GM23338 (cell line): Measurements from ENCODE around the gene CPD. TPM values are rescaled to one million over a fixed set of nuclear protein-coding genes. Genes with fewer than 3 reads are reported as not detected.

ENCODE experiments used
- ATAC-seq: fragments of 200-7000 bp; cut with Tn5 transposase; 3 replicates; pipeline ENCODE4 v1.9.1; 2020
- DNase-seq: peaks from one replicate; pipeline ENCODE4 v3.0.0-alpha.2; 2015; ENCODE audit warnings: low spot score
- H2AFZ ChIP-seq: fragments of 200-600 bp; sonication (generic); 2 replicates; pipeline ENCODE4 v1.8.0; 2016; ENCODE audit warnings: antibody characterized with exemption, mild to moderate bottlenecking, moderate library complexity
- H3F3A ChIP-seq: fragments of 200-600 bp; sonication (generic); replicated peaks from 2 replicates; pipeline ENCODE4 v1.8.0; 2017; ENCODE audit warnings: antibody characterized with exemption, mixed run types, low read depth
- H3K27ac ChIP-seq: fragments of 200-600 bp; sonication (generic); 2 replicates; pipeline ENCODE4 v1.6.1; 2016; ENCODE audit warnings: low read depth
- H3K27me3 ChIP-seq: fragments of 200-600 bp; sonication (generic); 2 replicates; pipeline ENCODE4 v1.8.0; 2016; ENCODE audit warnings: mild to moderate bottlenecking, mixed run types, moderate library complexity; ENCODE audit not compliant: insufficient read depth
- H3K36me3 ChIP-seq: fragments of 200-600 bp; sonication (generic); 2 replicates; pipeline ENCODE4 v1.8.0; 2016; ENCODE audit warnings: mild to moderate bottlenecking; ENCODE audit not compliant: insufficient read depth
- H3K4me1 ChIP-seq: fragments of 200-600 bp; sonication (generic); 2 replicates; pipeline ENCODE4 v1.8.0; 2016; ENCODE audit warnings: mild to moderate bottlenecking, moderate library complexity; ENCODE audit not compliant: insufficient read depth
- H3K4me2 ChIP-seq: fragments of 200-600 bp; sonication (generic); 2 replicates; pipeline ENCODE4 v1.7.1; 2017; ENCODE audit warnings: mixed run types
- H3K4me3 ChIP-seq: fragments of 200-600 bp; sonication (generic); 2 replicates; pipeline ENCODE4 v1.6.1; 2016; ENCODE audit warnings: mixed run types
- H3K79me2 ChIP-seq: fragments of 200-600 bp; sonication (generic); replicated peaks from 2 replicates; pipeline ENCODE4 v1.8.0; 2017; ENCODE audit warnings: mild to moderate bottlenecking; ENCODE audit not compliant: insufficient read depth
- H3K9me2 ChIP-seq: fragments of 200-600 bp; sonication (generic); 2 replicates; pipeline ENCODE4 v1.8.0; 2017; ENCODE audit not compliant: insufficient read depth
- H4K20me1 ChIP-seq: fragments of 200-600 bp; sonication (generic); replicated peaks from 2 replicates; pipeline ENCODE4 v1.8.0; 2017; ENCODE audit warnings: mild to moderate bottlenecking; ENCODE audit not compliant: insufficient read depth
- H3K27ac Mint-ChIP-seq: 2 replicates; pipeline ENCODE4 v1.8.0; 2020; ENCODE audit warnings: inconsistent platforms, mild to moderate bottlenecking, moderate library complexity, mixed read lengths
- H3K27me3 Mint-ChIP-seq: 3 replicates; pipeline ENCODE4 v1.8.0; 2022; ENCODE audit warnings: low read depth, mild to moderate bottlenecking, moderate library complexity, mixed read lengths, inconsistent platforms; ENCODE audit not compliant: insufficient read depth, poor library complexity
- H3K36me3 Mint-ChIP-seq: 3 replicates; pipeline ENCODE4 v1.8.0; 2021; ENCODE audit warnings: low read depth, mild to moderate bottlenecking, inconsistent platforms, moderate library complexity, mixed read lengths
- H3K4me1 Mint-ChIP-seq: 3 replicates; pipeline ENCODE4 v1.8.0; 2020; ENCODE audit warnings: mild to moderate bottlenecking, inconsistent platforms, mixed read lengths
- H3K4me3 Mint-ChIP-seq: 3 replicates; pipeline ENCODE4 v1.8.0; 2021; ENCODE audit warnings: moderate library complexity, mild to moderate bottlenecking, inconsistent platforms, mixed read lengths
- H3K9me3 Mint-ChIP-seq: 3 replicates; pipeline ENCODE4 v1.8.0; 2020; ENCODE audit warnings: moderate library complexity, mild to moderate bottlenecking, inconsistent platforms, mixed read lengths
- CREB1 ChIP-seq: fragments of 250-450 bp; sonication (Bioruptor Pico); IDR thresholded peaks from 2 replicates; pipeline ENCODE4 v1.5.0; 2020; ENCODE audit warnings: low read depth, mild to moderate bottlenecking, moderate library complexity
- CTCF ChIP-seq, 2 experiments: fragments of 200-600 bp in 1 of 2; sonication (generic) in 1 of 2; conservative IDR thresholded peaks; 2 replicates each; pipeline versions ENCODE4 v1.5.1 to v1.6.1; 2016 to 2017; ENCODE audit warnings: antibody characterized with exemption in 2 of 2, low read depth in 2 of 2, mild to moderate bottlenecking in 2 of 2, moderate library complexity in 1 of 2
- ETS1 ChIP-seq: IDR thresholded peaks from 2 replicates; pipeline ENCODE4 v1.6.1; 2016; ENCODE audit warnings: antibody characterized with exemption
- EZH2 ChIP-seq: fragments of 200-600 bp; sonication (generic); IDR thresholded peaks from one replicate; pipeline ENCODE4 v1.8.0; 2017; ENCODE audit warnings: antibody characterized with exemption, mild to moderate bottlenecking, low read depth; ENCODE audit not compliant: unreplicated experiment
- EZH2phosphoT487 ChIP-seq: fragments of 200-600 bp; sonication (generic); IDR thresholded peaks from one replicate; pipeline ENCODE4 v1.8.1; 2018; ENCODE audit warnings: antibody characterized with exemption; ENCODE audit not compliant: unreplicated experiment
- JUNB ChIP-seq: IDR thresholded peaks from one replicate; pipeline ENCODE4 v1.6.1; 2016; ENCODE audit warnings: antibody characterized with exemption; ENCODE audit not compliant: unreplicated experiment
- NANOG ChIP-seq: IDR thresholded peaks from 2 replicates; pipeline ENCODE4 v1.6.1; 2016; ENCODE audit warnings: antibody characterized with exemption, borderline replicate concordance
- REST ChIP-seq: IDR thresholded peaks from one replicate; pipeline ENCODE4 v1.6.1; 2018; ENCODE audit warnings: antibody characterized with exemption; ENCODE audit not compliant: unreplicated experiment
- STAT1 ChIP-seq: IDR thresholded peaks from one replicate; pipeline ENCODE4 v1.6.1; 2016; ENCODE audit warnings: antibody characterized with exemption; ENCODE audit not compliant: unreplicated experiment
- ZNF114 ChIP-seq: fragments of 250-450 bp; sonication (Bioruptor Pico); IDR thresholded peaks from 2 replicates; pipeline ENCODE4 v1.5.0; 2020; ENCODE audit warnings: mild to moderate bottlenecking, moderate library complexity
- ZNF331 ChIP-seq: fragments of 250-450 bp; sonication (Bioruptor Pico); IDR thresholded peaks from 2 replicates; pipeline ENCODE4 v1.5.0; 2020; ENCODE audit warnings: low read depth, mild to moderate bottlenecking, moderate library complexity
- polyA plus RNA-seq: library from polyadenylated mRNA; unstranded; fragments of >200 nt; fragmentation: Nextera tagmentation; extraction: Ambion mirVana; gene quantifications from 2 replicates; pipeline ENCODE4 v1.2.1, GENCODE V29; 2016
- total RNA-seq: library from RNA; depleted of rRNA; stranded (reverse); fragments of >200 nt; shearing (Covaris generic); gene quantifications from 2 replicates; pipeline ENCODE4 v1.2.3, GENCODE V29; 2014

CPD gene
- total and polyA plus RNA-seq, 2 experiments from 2014 or later: 6.2 to 57.8 TPM

- no peak for TF ChIP-seq REST
- TF ChIP-seq ZNF114: no peak
- no peak for TF ChIP-seq ETS1
- TF ChIP-seq EZH2: no peak
- no peak for TF ChIP-seq CREB1
These were observed 46.6 kb upstream of the CPD start (continued) for GRCh38 chr17:30332057-30332542.

- Mint-ChIP-seq H3K4me1 (no peaks in the 10 kb centered on the region), H3K27me3 (peaks cover 2% of the 10 kb centered on the region), H3K4me3 (no peak within 1 kb of the TSS), H3K9me3 (no peaks in the 10 kb centered on the region), H3K27ac (no peak within 1 kb of the TSS), H3K36me3 (no peaks in the 10 kb centered on the region)
- DNase-seq (no peak), ATAC-seq (no peak)
- Histone ChIP-seq H3K4me3 (no peak within 1 kb of the TSS), H3K27me3 (no peaks in the 10 kb centered on the region), H3K4me1 (no peaks in the 10 kb centered on the region), H3K9me2 (no peaks in the 10 kb centered on the region; the same call in 1 of the 2 replicates), H4K20me1 (0 out of 2 replicates have a peak, but pooled peaks cover under 1% of the 10 kb centered on the region), H3K36me3 (no peaks in the 10 kb centered on the region), H2AFZ (peak within 1 kb of the TSS; percentile 48; the same call in 1 of the 2 replicates), H3F3A (no peaks in the 10 kb centered on the region), H3K4me2 (no peak within 1 kb of the TSS), H3K27ac (no peak within 1 kb of the TSS), H3K79me2 (no peaks in the 10 kb centered on the region)
- TF ChIP-seq NANOG (no peak), EZH2phosphoT487 (no peak), JUNB (no peak), CTCF (conservative IDR thresholded peaks at IDR 0.05; ENCODE audit: low read depth in 2 of 2) (no peak), STAT1 (no peak), REST (no peak), ZNF331 (CRISPR knock-in tag) (no peak)
These were observed 45.0 kb upstream of the CPD start, which contains the start of gene TMIGD1 for GRCh38 chr17:30333503-30334360. Gene TMIGD1, minus strand, starts transcription at chr17:30334057. Its CDS starts 1,924 bp downstream, at chr17:30332133.
